A673 (cell line): ENCODE data around the gene USP44.

Experiments used
- EZH2 ChIP-seq: fragments of 200-600 bp; sonication (generic); IDR thresholded peaks from 2 replicates; pipeline ENCODE4 v1.6.1; 2017; ENCODE audit warnings: borderline replicate concordance, low read depth, mild to moderate bottlenecking, mixed read lengths, antibody characterized with exemption, low read length; ENCODE audit not compliant: poor library complexity, severe bottlenecking
- TF ChIP-seq, protein P1 (sequence below): fragments of 300-800, 200-600 bp; sonication (generic); conservative IDR thresholded peaks from 2 replicates; pipeline ENCODE4 v1.5.1; 2017; ENCODE audit warnings: low read depth, mild to moderate bottlenecking, antibody characterized with exemption, low read length, moderate library complexity, mixed read lengths

- TF ChIP-seq, protein P1, sequence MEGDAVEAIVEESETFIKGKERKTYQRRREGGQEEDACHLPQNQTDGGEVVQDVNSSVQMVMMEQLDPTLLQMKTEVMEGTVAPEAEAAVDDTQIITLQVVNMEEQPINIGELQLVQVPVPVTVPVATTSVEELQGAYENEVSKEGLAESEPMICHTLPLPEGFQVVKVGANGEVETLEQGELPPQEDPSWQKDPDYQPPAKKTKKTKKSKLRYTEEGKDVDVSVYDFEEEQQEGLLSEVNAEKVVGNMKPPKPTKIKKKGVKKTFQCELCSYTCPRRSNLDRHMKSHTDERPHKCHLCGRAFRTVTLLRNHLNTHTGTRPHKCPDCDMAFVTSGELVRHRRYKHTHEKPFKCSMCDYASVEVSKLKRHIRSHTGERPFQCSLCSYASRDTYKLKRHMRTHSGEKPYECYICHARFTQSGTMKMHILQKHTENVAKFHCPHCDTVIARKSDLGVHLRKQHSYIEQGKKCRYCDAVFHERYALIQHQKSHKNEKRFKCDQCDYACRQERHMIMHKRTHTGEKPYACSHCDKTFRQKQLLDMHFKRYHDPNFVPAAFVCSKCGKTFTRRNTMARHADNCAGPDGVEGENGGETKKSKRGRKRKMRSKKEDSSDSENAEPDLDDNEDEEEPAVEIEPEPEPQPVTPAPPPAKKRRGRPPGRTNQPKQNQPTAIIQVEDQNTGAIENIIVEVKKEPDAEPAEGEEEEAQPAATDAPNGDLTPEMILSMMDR = no peak
- TF ChIP-seq EZH2 = no peak
Observed at GRCh38 chr12:95590775-95591174, 39.5 kb upstream of the USP44 start.
